Stimulated activated CD8-positive, alpha-beta memory T cell treated with anti-CD3 and anti-CD28 coated beads, Interleukin-7, amount 100 ng/mL, for 48 hours (primary cell): Measurements from ENCODE around the gene ANO10.
"Not testable (repeated sequence)": the region's sequence is repeated elsewhere in the genome, so short reads cannot be mapped to it uniquely, and the experiment has no call there.

ENCODE experiments used
- DNase-seq, 2 donors: peaks; one replicate each; pipeline ENCODE4 v3.0.0-alpha.2; 2020; ENCODE audit warnings: low read depth in 1 of 2; ENCODE audit errors: extremely low read depth in 1 of 2

Gene ANO10

DNA sequence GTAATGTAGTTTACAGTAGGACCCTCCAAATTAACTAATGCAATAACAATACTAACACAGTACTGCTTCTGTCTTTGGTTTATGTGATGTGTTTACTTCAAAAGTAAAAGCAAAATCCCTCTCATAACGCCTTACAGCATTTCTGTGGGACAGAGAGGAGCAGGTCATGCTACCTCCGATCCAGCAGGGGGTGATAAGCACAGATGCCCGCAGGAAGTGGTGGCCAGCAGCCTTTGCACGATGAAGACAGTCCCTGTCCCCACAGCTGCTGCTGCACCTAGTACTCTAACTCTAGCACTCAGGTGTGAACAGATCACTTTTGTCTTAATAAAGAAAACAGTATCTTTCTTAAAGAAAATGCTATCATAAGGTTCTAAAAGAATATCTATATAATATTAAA, 38.3 kb downstream of the ANO10 start:
- no peak for DNase-seq

DNA sequence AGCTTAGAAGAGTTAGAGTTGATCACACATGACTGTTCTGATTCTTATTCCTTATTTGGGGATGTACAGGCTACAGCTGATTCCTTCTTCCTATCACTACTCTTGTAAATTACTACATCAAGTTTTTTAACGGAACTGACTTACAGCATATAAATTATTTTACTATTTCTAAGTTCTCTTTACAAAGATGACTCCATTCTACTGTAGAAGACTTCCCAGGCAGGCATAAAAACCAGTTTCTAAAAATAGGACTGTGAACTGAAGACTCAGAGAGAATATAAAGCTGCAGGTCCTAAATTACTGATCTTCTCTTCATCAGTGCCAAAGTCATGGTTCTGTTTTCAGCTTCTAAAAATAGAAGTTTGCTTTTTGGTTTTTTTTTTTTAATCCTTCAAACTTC, 38.9 kb downstream of the ANO10 start:
- DNase-seq = no peak

DNA sequence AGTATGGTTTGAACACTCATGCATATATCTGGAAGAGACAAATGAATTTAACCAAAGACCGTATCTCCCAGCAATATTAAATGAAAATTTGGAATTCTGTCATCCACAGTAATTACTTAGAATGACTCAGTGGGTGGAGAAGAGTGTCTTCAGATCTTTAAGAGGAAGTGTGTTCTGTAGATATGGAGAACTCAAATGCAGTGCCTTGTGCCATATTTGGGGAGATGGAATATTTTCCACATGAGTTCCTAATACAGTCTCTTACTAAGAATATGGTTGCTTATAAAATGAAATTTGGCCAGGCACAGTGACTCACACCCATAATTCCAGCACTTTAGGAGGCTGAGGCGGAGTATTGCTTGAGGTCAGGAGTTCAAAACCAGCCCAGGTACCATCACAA, 40.5 kb downstream of the ANO10 start:
- DNase-seq = no peak

DNA sequence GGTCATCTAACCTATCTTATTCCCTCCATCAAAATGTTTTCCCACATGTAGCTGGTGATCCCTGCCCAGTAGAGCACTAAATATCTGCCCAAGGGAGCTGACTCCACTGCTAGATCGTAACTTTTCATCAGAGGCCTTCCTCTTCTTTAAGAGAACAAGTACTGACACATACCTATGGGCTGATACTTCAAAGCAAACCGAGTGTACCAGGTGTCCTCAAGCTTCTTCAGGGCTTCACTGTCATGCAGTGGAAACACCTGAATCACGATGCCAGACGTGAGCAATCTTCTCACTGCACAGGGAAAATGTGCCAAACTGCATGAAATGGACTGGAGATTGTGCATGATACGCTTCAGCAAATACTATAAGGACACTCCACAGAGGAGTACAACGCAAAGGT, 41.6 kb downstream of the ANO10 start:
- DNase-seq = no peak

DNA sequence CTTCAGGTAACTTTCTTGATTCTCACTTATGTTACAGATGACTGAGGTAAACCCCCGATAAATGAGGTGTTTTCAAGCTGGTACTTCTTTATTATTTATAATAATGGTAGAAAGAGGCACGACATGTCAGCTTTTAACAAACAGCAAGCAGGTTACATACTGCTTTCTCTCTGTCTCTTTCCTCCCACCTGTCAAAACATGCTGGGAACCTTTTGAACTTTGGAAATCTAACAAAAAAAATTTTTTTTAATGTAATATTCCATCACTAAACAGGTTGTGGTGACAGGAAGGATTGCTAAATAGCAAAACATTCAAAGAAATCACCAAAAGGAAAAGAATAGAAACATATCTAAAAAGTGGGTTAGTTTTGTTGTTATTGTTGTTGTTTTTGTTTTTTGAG, 48.2 kb downstream of the ANO10 start:
- no peak for DNase-seq

DNA sequence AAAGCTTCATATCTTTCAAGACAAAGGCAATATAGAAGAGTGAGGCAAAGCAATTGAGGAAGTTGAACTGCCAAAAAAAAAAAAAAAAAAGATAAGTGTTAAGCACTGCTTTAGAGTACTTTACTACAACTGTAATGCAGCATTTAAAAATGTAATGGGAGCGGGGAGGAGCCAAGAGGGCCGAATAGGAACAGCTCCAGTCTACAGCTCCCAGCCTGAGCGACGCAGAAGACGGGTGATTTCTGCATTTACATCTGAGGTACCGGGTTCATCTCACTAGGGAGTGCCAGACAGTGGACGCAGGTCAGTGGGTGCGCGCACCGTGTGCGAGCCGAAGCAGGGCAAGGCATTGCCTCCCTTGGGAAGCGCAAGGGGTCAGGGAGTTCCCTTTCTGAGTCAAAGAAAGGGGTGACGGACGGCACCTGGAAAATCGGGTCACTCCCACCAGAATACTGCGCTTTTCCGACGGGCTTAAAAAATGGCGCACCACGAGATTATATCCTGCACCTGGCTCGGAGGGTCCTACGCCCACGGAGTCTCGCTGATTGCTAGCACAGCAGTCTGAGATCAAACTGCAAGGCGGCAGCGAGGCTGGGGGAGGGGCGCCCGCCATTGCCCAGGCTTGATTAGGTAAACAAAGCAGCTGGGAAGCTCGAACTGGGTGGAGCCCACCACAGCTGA, 56.0 kb downstream of the ANO10 start:
- not testable (repeated sequence) for DNase-seq

DNA sequence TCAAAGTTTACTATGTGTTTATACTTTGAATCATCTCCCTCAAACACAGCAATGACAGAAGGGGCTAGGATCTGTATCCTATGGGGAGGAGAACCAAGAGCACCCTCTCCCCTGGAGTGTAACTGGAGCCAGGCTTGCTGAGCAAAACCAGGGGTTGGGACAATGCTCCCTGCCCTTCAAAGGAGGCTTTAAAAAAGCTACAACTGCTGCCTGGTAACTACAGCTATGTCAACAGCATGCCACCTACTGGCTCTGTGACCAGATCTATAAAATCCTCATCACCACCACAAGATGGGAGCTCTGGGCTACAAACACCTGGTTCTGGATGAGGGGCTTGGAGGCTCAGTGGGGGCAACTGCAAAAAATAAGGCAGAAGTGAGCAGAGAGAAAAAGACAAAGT, 61.9 kb downstream of the ANO10 start:
- DNase-seq = no peak

DNA sequence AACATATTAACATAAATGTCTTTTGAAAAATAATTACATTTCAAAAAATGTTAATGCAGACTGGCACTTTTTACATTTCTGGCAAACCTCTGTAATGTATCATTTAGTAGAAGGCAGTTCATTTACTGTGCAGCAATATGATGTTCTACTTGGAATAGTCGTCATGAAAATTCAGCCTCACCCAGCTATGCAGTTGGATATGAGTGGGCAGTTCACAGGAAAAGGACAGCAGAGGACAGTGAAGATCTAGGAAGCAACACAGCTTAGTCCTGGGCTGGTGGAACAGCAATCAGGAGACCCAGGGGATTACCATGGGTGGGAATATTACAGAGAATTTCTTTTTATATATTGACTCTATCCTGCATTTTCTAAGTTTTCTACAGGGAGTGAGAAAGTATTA, 63.6 kb downstream of the ANO10 start:
- DNase-seq = no peak

DNA sequence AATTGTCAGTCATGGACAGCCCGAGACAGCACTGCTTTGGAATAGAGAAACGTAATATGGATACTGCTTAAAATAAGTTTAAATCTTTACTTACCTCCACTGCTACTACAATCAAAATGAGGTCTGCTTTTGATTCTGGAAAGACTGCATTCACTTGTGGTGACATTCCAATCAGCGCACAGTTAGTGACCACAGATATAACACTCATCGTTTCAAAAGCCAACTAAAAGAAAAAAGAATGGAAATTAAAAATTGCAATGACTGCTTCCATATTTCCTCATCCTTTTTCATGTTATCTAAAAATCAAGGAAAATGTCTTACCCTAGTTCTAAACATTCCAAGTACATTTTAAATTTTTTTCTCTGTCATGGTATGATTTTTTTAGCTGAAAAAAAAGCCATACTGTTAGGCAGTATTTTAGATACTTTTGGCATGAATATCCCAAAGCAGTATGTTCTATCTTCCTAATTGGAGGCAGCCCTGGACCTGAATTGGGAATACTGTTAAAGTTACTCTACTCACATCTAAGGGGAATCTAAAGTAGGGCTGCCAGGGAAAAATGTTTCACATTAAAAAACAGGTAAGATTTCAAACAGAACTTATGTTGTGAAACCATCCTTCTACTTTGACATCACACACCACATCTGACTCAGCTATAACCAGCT, 72.1 kb downstream of the ANO10 start:
- no peak for DNase-seq

DNA sequence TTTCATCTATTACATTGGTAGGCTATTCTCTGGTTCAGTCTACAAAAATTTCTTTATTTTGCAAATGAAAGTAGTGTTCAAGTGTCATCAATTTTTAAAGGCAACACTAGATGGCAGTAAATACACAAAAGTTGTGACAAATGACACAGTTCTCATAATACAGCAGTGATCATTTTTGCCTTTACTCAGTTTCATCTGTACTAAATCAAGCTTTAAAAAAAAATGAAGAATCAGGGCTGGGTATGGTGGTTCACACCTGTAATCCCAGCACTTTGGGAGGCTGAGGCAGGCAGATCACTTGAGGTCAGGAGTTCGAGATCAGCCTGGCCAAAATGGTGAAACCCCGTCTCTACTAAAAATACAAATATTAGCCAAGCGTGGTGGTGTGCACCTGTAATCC, 77.5 kb downstream of the ANO10 start:
- DNase-seq = not testable (repeated sequence)

DNA sequence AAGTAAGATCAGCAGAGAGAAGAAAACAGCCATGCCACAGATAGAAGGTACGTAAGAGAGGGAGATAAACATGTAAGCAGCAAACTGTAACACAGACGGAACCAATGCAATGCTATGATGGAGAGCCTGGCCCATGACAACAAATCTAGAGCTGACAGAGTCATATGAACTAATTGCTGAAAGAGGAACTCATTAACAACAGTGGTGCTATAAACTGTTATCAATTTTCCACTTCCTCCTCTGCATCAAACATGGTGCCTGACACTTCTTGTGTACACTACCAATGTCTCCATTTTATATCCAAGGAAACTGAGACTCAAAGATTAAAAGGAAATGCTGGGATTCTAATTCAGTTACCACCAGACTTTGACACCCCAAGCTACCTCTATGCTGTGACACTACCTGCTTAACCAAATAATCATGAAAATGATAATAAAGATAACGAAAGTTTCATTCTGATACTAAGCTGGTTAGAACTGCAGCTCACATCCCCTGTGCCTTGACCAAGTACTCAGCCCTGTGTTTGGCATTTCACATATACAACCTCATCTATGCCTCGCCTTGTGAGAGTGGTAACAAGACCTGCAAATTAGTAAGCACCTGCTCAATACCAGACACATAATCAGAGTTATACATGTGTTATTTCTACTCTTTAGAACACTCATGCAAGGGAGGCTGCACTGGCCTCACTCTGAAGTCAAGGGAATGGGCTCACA, 79.3 kb downstream of the ANO10 start:
- DNase-seq = no peak

DNA sequence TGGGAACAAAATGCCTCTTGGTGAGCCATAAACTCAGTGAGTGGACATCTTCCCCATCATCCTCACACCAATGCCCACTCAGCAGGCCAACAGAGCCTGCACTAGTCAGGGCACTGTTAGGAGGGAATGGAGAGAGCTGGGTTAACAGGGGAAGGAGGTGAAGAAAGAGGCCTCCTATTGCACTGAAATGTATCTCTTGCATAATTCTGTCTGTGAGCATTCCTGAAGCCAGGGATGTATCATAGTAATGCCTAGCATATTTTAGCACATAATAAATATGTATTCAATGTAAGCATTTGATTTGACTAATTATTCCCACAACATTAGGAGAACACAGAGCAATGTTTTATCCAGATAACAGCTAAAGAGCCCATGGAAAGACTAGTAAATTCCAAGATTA, 81.2 kb downstream of the ANO10 start:
- no peak for DNase-seq

DNA sequence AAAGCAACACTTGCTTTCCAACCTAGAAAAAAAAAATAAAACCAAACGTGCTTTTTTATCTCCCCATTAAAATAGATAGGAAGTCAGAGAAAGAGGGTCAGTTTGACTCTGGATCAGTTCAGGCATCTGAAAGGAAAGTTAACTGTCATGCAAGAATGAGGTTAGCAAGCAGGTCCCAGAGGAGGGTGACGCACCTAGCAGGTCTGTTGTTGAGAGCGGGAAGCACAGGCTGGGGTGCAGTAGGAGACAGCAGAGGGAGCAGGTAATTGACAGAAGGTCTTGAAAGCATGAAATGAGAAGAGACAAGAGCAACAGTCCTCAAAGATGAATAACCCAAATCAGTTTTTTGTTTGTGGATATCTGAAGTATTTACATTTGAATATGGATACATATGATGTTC, 82.5 kb downstream of the ANO10 start:
- no peak for DNase-seq

DNA sequence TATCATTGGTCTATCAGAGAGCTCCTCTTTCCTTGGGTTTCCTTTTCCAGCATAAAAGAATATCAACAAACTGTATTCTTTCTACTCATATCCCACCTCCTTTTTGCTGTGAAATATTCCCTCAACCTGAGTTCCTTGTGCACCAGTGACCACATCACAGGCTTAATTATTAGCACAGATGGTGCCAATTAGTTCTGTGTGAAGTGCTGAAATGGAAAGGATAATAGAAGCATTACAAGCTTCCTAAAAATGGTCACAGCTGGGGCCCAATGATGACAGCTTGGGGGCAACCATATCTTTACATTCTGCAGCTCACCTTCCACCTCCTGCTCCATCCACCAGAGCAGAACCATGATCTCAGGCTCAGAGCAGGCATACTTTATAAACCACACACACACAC, 84.6 kb downstream of the ANO10 start:
- DNase-seq = no peak

DNA sequence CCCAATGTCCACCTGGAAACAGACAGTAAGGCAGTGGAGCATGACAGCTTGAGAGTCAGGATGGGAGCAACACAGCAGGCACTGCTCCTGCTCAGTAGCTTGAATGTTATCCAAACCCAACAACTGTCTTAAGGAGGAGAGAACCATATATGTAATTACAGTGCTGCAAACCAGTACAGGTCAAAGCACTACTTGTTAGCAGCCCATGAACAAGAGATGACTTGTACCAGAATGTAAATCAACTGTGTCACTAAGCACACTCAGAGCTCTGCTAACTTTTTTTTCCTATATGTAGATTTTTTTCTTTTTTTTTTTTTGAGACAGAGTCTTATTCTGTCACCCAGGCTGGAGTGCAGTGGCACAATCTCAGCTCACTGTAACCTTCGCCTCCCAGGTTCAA, 87.1 kb downstream of the ANO10 start:
- DNase-seq = no peak

DNA sequence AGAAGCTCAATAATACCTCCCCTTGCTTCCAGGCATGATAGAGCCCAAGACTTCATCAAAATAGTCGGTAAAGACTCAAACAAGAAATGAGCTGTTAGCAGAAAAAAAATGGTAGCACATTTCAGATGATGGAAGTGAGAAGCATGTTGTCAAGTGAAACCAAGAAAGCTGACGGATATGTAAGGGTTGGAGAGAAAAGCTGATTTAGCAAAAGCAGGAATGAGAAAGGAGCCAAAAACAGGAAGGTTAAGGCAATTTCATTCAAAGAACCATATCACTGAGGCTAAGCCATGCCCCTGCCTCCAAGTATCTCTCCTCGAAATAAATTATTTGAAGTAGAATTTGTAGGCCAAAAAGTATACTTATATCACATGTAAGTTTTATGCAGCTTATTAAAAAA, 88.8 kb downstream of the ANO10 start:
- no peak for DNase-seq

DNA sequence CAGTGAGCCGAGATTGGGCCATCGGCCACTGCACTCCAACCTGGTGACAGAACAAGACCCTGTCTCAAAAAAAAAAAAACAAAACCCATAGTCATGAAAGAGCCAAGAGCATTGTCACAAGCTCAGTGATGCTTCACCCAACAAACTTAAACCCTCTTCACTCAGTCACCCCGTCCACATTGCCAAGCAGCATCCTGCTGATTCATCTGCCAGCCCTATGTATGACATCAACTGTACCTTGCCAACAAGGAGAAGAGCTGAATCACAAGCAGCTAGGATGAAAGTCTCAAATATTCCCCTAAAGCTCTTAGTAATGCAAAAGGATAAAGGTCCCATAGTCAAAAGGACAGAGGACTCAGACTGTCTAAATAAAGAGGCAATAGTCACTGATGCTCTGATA, 90.0 kb downstream of the ANO10 start:
- peak in 1 of 2 donors; percentile 15 for DNase-seq

DNA sequence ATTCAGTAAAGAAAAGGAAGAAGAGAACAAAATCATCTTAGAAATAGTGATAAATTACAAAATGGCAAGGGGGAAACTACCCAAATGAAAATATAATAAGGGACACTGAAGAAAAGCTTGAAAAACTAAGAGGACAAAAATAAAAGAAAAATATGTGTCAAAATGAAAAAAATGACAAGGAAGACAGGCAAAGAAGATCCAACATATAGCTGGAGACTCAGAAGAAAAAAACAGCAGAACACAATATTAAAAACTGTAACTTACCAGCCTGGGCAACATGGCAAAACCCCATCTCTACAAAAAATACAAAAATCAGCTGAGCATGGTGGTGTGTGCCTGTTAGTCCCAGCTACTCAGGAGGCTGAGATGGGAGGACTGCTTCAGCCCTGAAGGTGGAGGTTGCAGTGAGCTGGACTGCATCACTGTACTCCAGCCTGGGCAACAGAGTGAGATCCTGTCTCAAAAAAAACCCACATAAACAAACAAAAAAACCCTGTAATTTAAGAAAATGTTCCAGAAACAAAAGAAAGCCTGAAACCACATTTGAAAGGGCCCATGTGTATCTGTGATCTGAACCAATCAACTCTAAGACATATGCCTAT, 93.2 kb downstream of the ANO10 start:
- DNase-seq = no peak

DNA sequence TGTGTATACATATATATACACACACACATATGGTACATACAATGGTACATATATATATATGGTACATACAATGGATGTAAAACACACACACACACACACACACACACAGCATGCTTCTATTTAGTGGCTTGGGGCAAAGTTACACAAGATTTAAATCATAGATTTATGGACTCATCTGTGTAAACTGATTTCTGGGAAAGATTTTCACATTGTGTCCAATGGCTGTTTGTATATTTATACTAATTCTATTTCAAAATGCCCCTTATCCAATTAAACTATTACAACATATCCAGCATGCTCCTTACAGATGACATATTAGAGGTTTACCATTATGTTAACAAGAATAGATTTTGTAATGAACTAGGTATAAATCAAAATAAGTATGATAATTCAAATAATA, 94.9 kb downstream of the ANO10 start:
- no peak for DNase-seq

DNA sequence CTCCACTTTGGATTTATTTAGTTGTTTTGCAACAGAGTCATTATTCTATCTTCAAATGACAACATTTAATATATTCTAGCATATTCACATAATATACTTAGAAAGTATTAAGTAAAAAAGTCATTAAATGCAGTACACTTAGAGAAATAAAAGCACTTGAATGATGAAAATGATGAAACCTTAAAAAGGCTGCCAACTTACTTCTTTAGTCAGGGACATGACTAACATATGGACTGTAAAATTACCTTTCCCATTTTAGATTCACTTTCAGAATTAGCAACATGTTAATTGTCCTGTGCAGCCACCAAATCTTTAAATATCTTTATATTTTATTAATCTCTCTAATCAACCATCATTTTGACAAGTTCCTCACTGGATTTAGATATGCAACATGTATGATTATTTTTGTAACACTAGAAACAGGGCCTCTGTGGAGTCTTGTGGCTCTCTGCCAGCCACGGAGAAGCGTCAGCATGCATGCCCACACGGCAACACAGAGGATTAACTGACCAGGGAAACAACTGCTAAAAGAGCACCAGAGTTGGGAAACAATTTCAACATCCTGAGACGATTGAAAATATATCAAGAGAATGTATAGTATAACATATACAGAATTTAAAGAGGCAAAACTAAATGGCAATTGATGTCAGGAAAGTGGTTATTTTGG, 95.7 kb downstream of the ANO10 start:
- no peak for DNase-seq

DNA sequence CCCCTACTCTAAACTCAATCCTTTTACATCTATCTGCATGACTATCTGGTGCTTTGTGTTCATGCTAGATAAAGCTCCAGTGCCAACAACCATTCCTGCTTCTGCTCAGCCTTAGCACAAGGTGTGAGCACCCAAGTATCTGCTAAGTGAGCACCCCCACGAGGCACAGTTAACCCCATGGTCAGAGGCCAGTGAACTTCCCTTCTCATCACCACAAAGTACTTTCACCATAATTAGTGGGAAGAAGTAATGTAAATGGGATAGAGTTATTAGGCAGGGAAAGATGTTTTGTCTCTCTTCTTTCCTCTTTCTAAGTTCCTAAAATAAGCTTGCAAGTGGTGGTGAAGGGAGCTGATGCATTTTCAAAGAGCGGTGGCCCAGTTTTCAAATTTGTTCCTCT, 96.4 kb downstream of the ANO10 start:
- DNase-seq = no peak
